ENCODE data around the gene TTC39B.

The TTC39B gene

DNA sequence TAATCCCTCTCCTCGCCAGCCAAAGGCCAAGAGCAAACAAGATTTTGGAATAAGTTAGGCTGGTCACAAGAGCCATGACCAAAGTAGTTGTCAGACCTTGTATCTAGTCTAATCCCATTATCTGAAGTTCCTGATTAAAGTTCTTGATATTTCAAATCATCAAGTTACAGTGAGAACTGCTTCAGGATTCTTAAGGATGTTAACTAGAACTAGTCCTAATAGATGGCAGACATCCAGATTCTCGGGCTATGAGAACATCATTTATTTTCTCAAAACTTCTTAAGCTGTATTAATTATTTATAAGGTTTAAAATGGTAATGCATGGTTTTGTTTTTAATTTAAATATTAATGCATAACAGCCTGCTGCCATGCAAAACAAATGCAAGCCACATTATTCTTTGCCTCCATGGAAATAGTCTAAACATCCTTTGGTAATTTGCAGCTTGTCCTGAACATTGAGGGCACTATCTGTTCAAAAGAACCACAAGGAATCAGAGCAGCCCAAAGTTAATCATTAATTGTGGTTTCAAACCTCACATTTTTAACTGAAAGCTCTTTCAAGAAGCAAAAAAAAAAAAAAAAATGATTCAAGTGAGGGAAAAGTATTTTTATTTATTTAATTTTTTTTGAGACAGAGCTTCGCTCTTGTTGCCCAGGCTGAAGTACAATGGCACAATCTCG is 95.1 kb downstream of the TTC39B start:
- no peak overlapping the region for H3K4me3 ChIP-seq (ENCODE audit: low read length in 2 of 2)
- no peak overlapping the region for H3K18ac ChIP-seq (ENCODE audit: low read length)
- no peak overlapping the region for H3K4ac ChIP-seq (ENCODE audit: low read length)
- no peak overlapping the region for H2AK5ac ChIP-seq (ENCODE audit: low read depth, low read length)
- no peak overlapping the region for H2BK5ac ChIP-seq (ENCODE audit: low read length)
- DNase-seq (ENCODE audit: low spot score), result no peak
- H4K8ac ChIP-seq (ENCODE audit: low read depth, low read length), result no peak overlapping the region
- H3K79me1 ChIP-seq (ENCODE audit: low read depth, low read length), result no peaks in the 10 kb centered on the region
- H3K27ac ChIP-seq (replicated peaks; ENCODE audit: low read length), result no peak overlapping the region
- H2AFZ ChIP-seq (ENCODE audit: low read length), result no peak overlapping the region
- H2BK12ac ChIP-seq (ENCODE audit: low read length), result no peak overlapping the region
- H2BK15ac ChIP-seq (ENCODE audit: low read length), result no peak overlapping the region
- no CpG with 5 or more reads among the region's 4 CpGs for WGBS, 2 donors (ENCODE audit: extremely low coverage in 2 of 2, insufficient read length in 2 of 2, insufficient replicate concordance in 1 of 2)
- no peak overlapping the region for H2BK120ac ChIP-seq (ENCODE audit: low read depth, low read length)
- no peaks in the 10 kb centered on the region for H3K9me3 ChIP-seq (replicated peaks in 1 of 2; ENCODE audit: control insufficient read depth in 2 of 2, insufficient read depth in 1 of 2, low read depth in 1 of 2, low read length in 2 of 2)
- no peak overlapping the region for H3K4me2 ChIP-seq (ENCODE audit: insufficient read depth, low read length, poor library complexity, severe bottlenecking)
- H3K14ac ChIP-seq (ENCODE audit: low read length), result no peak overlapping the region
- peaks cover 0 to 5% of the 10 kb centered on the region in 2 donors for H3K4me1 ChIP-seq (ENCODE audit: control insufficient read depth in 2 of 2, insufficient read depth in 1 of 2, low read depth in 1 of 2, low read length in 2 of 2)
- no peak overlapping the region for H4K91ac ChIP-seq (ENCODE audit: low read depth, low read length, poor library complexity)
- H3K36me3 ChIP-seq (replicated peaks in 1 of 2; ENCODE audit: control insufficient read depth in 2 of 2, insufficient read depth in 2 of 2, low read length in 2 of 2), result no peaks in the 10 kb centered on the region
- H3K27me3 ChIP-seq (ENCODE audit: control insufficient read depth in 3 of 3, insufficient read depth in 3 of 3, low read depth in 1 of 3, low read length in 3 of 3), result no peaks in the 10 kb centered on the region
- no peak overlapping the region for H3K9ac ChIP-seq (ENCODE audit: low read depth, low read length, poor library complexity)
- H3K23ac ChIP-seq (ENCODE audit: low read depth, low read length, poor library complexity), result no peak overlapping the region

- no peak overlapping the region for H3K23ac ChIP-seq (ENCODE audit: low read depth, low read length, poor library complexity)
- no peak overlapping the region for H3K4ac ChIP-seq (ENCODE audit: low read length)
- H3K27me3 ChIP-seq (ENCODE audit: control insufficient read depth in 3 of 3, insufficient read depth in 3 of 3, low read depth in 1 of 3, low read length in 3 of 3), result no peaks in the 10 kb centered on the region
- no peak overlapping the region for H3K4me3 ChIP-seq (ENCODE audit: low read length in 2 of 2)
- WGBS, 2 donors (ENCODE audit: extremely low coverage in 2 of 2, insufficient read length in 2 of 2, insufficient replicate concordance in 1 of 2), result no CpG with 5 or more reads among the region's 6 CpGs
- no peak overlapping the region for H3K14ac ChIP-seq (ENCODE audit: low read length)
- no peaks in the 10 kb centered on the region for H3K9me3 ChIP-seq (replicated peaks in 1 of 2; ENCODE audit: control insufficient read depth in 2 of 2, insufficient read depth in 1 of 2, low read depth in 1 of 2, low read length in 2 of 2)
- H3K18ac ChIP-seq (ENCODE audit: low read length), result no peak overlapping the region
- no peak overlapping the region for H2BK5ac ChIP-seq (ENCODE audit: low read length)
- no peak overlapping the region for H3K27ac ChIP-seq (replicated peaks; ENCODE audit: low read length)
- H2BK120ac ChIP-seq (ENCODE audit: low read depth, low read length), result no peak overlapping the region
- no peak overlapping the region for H4K8ac ChIP-seq (ENCODE audit: low read depth, low read length)
- DNase-seq (ENCODE audit: low spot score), result peak; percentile 67
- H2BK12ac ChIP-seq (ENCODE audit: low read length), result no peak overlapping the region
- H2AK5ac ChIP-seq (ENCODE audit: low read depth, low read length), result no peak overlapping the region
- no peak overlapping the region for H4K91ac ChIP-seq (ENCODE audit: low read depth, low read length, poor library complexity)
- H3K4me1 ChIP-seq (ENCODE audit: control insufficient read depth in 2 of 2, insufficient read depth in 1 of 2, low read depth in 1 of 2, low read length in 2 of 2), result peaks cover 0 to 5% of the 10 kb centered on the region in 2 donors
- H3K79me1 ChIP-seq (ENCODE audit: low read depth, low read length), result no peaks in the 10 kb centered on the region
- H3K36me3 ChIP-seq (replicated peaks in 1 of 2; ENCODE audit: control insufficient read depth in 2 of 2, insufficient read depth in 2 of 2, low read length in 2 of 2), result no peaks in the 10 kb centered on the region
- no peak overlapping the region for H2AFZ ChIP-seq (ENCODE audit: low read length)
- H3K9ac ChIP-seq (ENCODE audit: low read depth, low read length, poor library complexity), result no peak overlapping the region
- no peak overlapping the region for H3K4me2 ChIP-seq (ENCODE audit: insufficient read depth, low read length, poor library complexity, severe bottlenecking)
- H2BK15ac ChIP-seq (ENCODE audit: low read length), result no peak overlapping the region
Measured at GRCh38 chr9:15211160-15211814, 95.7 kb downstream of the TTC39B start.

GRCh38 chr9:15206903-15207696 is 99.9 kb downstream of the TTC39B start:
- no peak for DNase-seq (ENCODE audit: low spot score)
- Histone ChIP-seq H3K18ac (ENCODE audit: low read length) (no peak overlapping the region), H3K27me3 (ENCODE audit: control insufficient read depth in 3 of 3, insufficient read depth in 3 of 3, low read depth in 1 of 3, low read length in 3 of 3) (no peaks in the 10 kb centered on the region), H3K4me3 (ENCODE audit: low read length in 2 of 2) (no peak overlapping the region), H4K91ac (ENCODE audit: low read depth, low read length, poor library complexity) (no peak overlapping the region), H3K27ac (replicated peaks; ENCODE audit: low read length) (no peak overlapping the region), H3K79me1 (ENCODE audit: low read depth, low read length) (no peaks in the 10 kb centered on the region), H3K23ac (ENCODE audit: low read depth, low read length, poor library complexity) (no peak overlapping the region), H2BK15ac (ENCODE audit: low read length) (no peak overlapping the region), H2AFZ (ENCODE audit: low read length) (no peak overlapping the region), H3K4me1 (ENCODE audit: control insufficient read depth in 2 of 2, insufficient read depth in 1 of 2, low read depth in 1 of 2, low read length in 2 of 2) (no peaks in the 10 kb centered on the region), H3K4ac (ENCODE audit: low read length) (no peak overlapping the region), H2BK120ac (ENCODE audit: low read depth, low read length) (no peak overlapping the region), H3K9ac (ENCODE audit: low read depth, low read length, poor library complexity) (no peak overlapping the region), H3K9me3 (replicated peaks in 1 of 2; ENCODE audit: control insufficient read depth in 2 of 2, insufficient read depth in 1 of 2, low read depth in 1 of 2, low read length in 2 of 2) (no peaks in the 10 kb centered on the region), H2BK12ac (ENCODE audit: low read length) (no peak overlapping the region), H3K14ac (ENCODE audit: low read length) (no peak overlapping the region), H2BK5ac (ENCODE audit: low read length) (no peak overlapping the region), H4K8ac (ENCODE audit: low read depth, low read length) (no peak overlapping the region), H3K36me3 (replicated peaks in 1 of 2; ENCODE audit: control insufficient read depth in 2 of 2, insufficient read depth in 2 of 2, low read length in 2 of 2) (no peaks in the 10 kb centered on the region), H2AK5ac (ENCODE audit: low read depth, low read length) (no peak overlapping the region), H3K4me2 (ENCODE audit: insufficient read depth, low read length, poor library complexity, severe bottlenecking) (no peak overlapping the region)
- WGBS, 2 donors (ENCODE audit: extremely low coverage in 2 of 2, insufficient read length in 2 of 2, insufficient replicate concordance in 1 of 2), result no CpG with 5 or more reads among the region's 3 CpGs

All from neuronal stem cell (in vitro differentiated cells).